HG03575 (cell line): Measurements from ENCODE around the gene ZDHHC11.
"Not testable (repeated sequence)": the region's sequence is repeated elsewhere in the genome, so short reads cannot be mapped to it uniquely, and the experiment has no call there.

Experiments used
- ATAC-seq: cut with Tn5 transposase; IDR thresholded peaks from one replicate; pipeline ENCODE4 v1.9.1; 2021; ENCODE audit not compliant: unreplicated experiment, insufficient number of reproducible peaks, low FRiP score; ENCODE audit errors: extremely low read depth

ZDHHC11 gene

GRCh38 chr5:825544-825943, 25.2 kb downstream of the ZDHHC11 start:
- not testable (repeated sequence) for ATAC-seq

- no peak for ATAC-seq
These were observed 29.3 kb downstream of the ZDHHC11 start for GRCh38 chr5:821504-821903.

GRCh38 chr5:820245-820644, 30.5 kb downstream of the ZDHHC11 start:
- ATAC-seq = no peak

- ATAC-seq = no peak
These were observed 31.7 kb downstream of the ZDHHC11 start for GRCh38 chr5:819078-819477.

GRCh38 chr5:816176-816575, 34.6 kb downstream of the ZDHHC11 start:
- no peak for ATAC-seq

GRCh38 chr5:815449-815848, 35.3 kb downstream of the ZDHHC11 start:
- no peak for ATAC-seq

- not testable (repeated sequence) for ATAC-seq
These were observed 37.2 kb downstream of the ZDHHC11 start for GRCh38 chr5:813575-813974.

- not testable (repeated sequence) for ATAC-seq
These were observed 39.4 kb downstream of the ZDHHC11 start for GRCh38 chr5:811384-811783.

- ATAC-seq = not testable (repeated sequence)
These were observed 42.9 kb downstream of the ZDHHC11 start for GRCh38 chr5:807719-808514.

- no peak for ATAC-seq
These were observed 49.3 kb downstream of the ZDHHC11 start for GRCh38 chr5:801472-801871.

GRCh38 chr5:801055-801454, 49.7 kb downstream of the ZDHHC11 start:
- not testable (repeated sequence) for ATAC-seq

GRCh38 chr5:798505-799138, 52.2 kb downstream of the ZDHHC11 start:
- ATAC-seq = not testable (repeated sequence)

- not testable (repeated sequence) for ATAC-seq
These were observed 52.8 kb downstream of the ZDHHC11 start for GRCh38 chr5:797986-798385.

GRCh38 chr5:795873-796272, 54.9 kb downstream of the ZDHHC11 start:
- ATAC-seq = not testable (repeated sequence)

GRCh38 chr5:794948-795347, 55.8 kb downstream of the ZDHHC11 start:
- ATAC-seq = not testable (repeated sequence)

GRCh38 chr5:788703-789102, 62.1 kb downstream of the ZDHHC11 start:
- not testable (repeated sequence) for ATAC-seq

- not testable (repeated sequence) for ATAC-seq
These were observed 62.9 kb downstream of the ZDHHC11 start for GRCh38 chr5:787857-788233.

- not testable (repeated sequence) for ATAC-seq
These were observed 63.4 kb downstream of the ZDHHC11 start for GRCh38 chr5:787224-787856.

GRCh38 chr5:785181-785705, 65.5 kb downstream of the ZDHHC11 start:
- not testable (repeated sequence) for ATAC-seq
